K562 (cell line): ENCODE measurements around the gene GRIK2. TPM values are rescaled to one million over a fixed set of nuclear protein-coding genes. Genes with fewer than 3 reads are reported as not detected.

Source experiments
- ERF ChIP-seq: fragments of 450-650 bp; formaldehyde crosslinking; IDR thresholded peaks from 2 replicates; pipeline ENCODE4 v1.4.0; 2020; ENCODE audit warnings: mild to moderate bottlenecking, mixed read lengths
- KLF6 ChIP-seq: fragments of 250-450 bp; sonication (Bioruptor Pico); IDR thresholded peaks from 2 replicates; pipeline ENCODE4 v1.4.0; 2020; ENCODE audit warnings: mild to moderate bottlenecking, moderate library complexity, borderline replicate concordance
- MGA ChIP-seq: fragments of 450-650 bp; IDR thresholded peaks from 2 replicates; pipeline ENCODE4 v1.6.1; 2016; ENCODE audit warnings: mild to moderate bottlenecking, moderate library complexity
- NR2F6 ChIP-seq: fragments of 450-650 bp; formaldehyde crosslinking; IDR thresholded peaks from 2 replicates; pipeline ENCODE4 v1.4.0; 2020; ENCODE audit warnings: mild to moderate bottlenecking
- RFX5 ChIP-seq: IDR thresholded peaks from 2 replicates; pipeline ENCODE4 v1.6.1; 2011; ENCODE audit warnings: low read depth, mild to moderate bottlenecking, improper control_type of control experiment, low read length
- RNF2 ChIP-seq: sonication (generic); IDR thresholded peaks from 2 replicates; pipeline ENCODE4 v1.6.1; 2016
- SAFB2 ChIP-seq: fragments of 200-400 bp; formaldehyde crosslinking; IDR thresholded peaks from 2 replicates; pipeline ENCODE4 v1.6.1; 2018; ENCODE audit warnings: borderline replicate concordance, low read length, low read depth, moderate library complexity; ENCODE audit not compliant: severe bottlenecking
- SOX6 ChIP-seq: fragments of 450-650 bp; IDR thresholded peaks from 2 replicates; pipeline ENCODE4 v1.6.1; 2014; ENCODE audit warnings: mild to moderate bottlenecking
- SRSF1 ChIP-seq: fragments of 200-400 bp; formaldehyde crosslinking; IDR thresholded peaks from 2 replicates; pipeline ENCODE4 v1.6.1; 2017; ENCODE audit warnings: mild to moderate bottlenecking, low read depth, low read length, moderate library complexity
- ZBTB49 ChIP-seq: sonication (generic); formaldehyde crosslinking; IDR thresholded peaks from 2 replicates; pipeline ENCODE4 v1.8.0; 2022; ENCODE audit warnings: missing genetic modification reagents, mild to moderate bottlenecking, borderline replicate concordance
- ZNF277 ChIP-seq: fragments of 250-450 bp; sonication (Bioruptor Pico); IDR thresholded peaks from 2 replicates; pipeline ENCODE4 v1.8.0; 2022; ENCODE audit warnings: inconsistent platforms, mild to moderate bottlenecking, moderate library complexity, borderline replicate concordance
- polyA plus RNA-seq, 8 experiments: library from polyadenylated mRNA; depleted of rRNA in 4 of 8; stranded (reverse) in 5 of 8; unstranded in 3 of 8; fragments of >200 nt; fragmentation: Nextera tagmentation in 2 of 8; fragmentation: Illumina TruSeq in 1 of 8; extraction: Ambion mirVana in 2 of 8; extraction: Trizol in 1 of 8; gene quantifications; 2 replicates each; pipeline versions ENCODE4 v1.2.1 to v1.2.3, GENCODE V29; 2011 to 2014; ENCODE audit warnings: inconsistent platforms in 1 of 8, missing spikeins in 1 of 8
- total RNA-seq, 7 experiments: library from RNA; depleted of rRNA in 6 of 7; stranded (reverse); fragments of >200 nt in 6 of 7; fragmentation: Illumina TruSeq in 2 of 7; extraction: Trizol in 2 of 7; gene quantifications; 2 replicates each; pipeline versions ENCODE4 v1.2.1 to v1.2.3, GENCODE V29; 2011 to 2021; ENCODE audit warnings: low replicate concordance in 1 of 7

Gene GRIK2
- total and polyA plus RNA-seq, 9 of the 15 experiments (the other 6 are each of a cell fraction or from before 2014, with no cell fraction given): not detected

GRCh38 chr6:101393829-101394251 lies 332 bp downstream of the GRIK2 start (continued):
- no peak for TF ChIP-seq MGA
- TF ChIP-seq ERF (CRISPR knock-in tag): no peak
- no peak for TF ChIP-seq SRSF1
- no peak for TF ChIP-seq RFX5
- TF ChIP-seq SOX6: no peak
- no peak for TF ChIP-seq NR2F6
- TF ChIP-seq RNF2: no peak
- TF ChIP-seq ZNF277: no peak
- TF ChIP-seq ZBTB49 (CRISPR knock-in tag): no peak
- TF ChIP-seq KLF6: no peak
- no peak for TF ChIP-seq SAFB2
